Loucy (cell line): ENCODE measurements around the gene RAB33A.

Experiments used
- CTCF ChIP-seq: fragments of 200-600 bp; sonication (generic); conservative IDR thresholded peaks from 2 replicates; pipeline ENCODE4 v1.5.1; 2014; ENCODE audit warnings: mild to moderate bottlenecking, antibody characterized with exemption, low read length
- EZH2phosphoT487 ChIP-seq: fragments of 200-600 bp; IDR thresholded peaks from 2 replicates; pipeline ENCODE4 v1.6.1; 2018; ENCODE audit warnings: antibody characterized with exemption, mild to moderate bottlenecking, moderate library complexity, borderline replicate concordance

- TF ChIP-seq CTCF (no peak), EZH2phosphoT487 (no peak)
These were observed 16.2 kb upstream of the RAB33A start for GRCh38 chrX:130155564-130155963.
